Nephron (organoid): ENCODE data around the gene TENM4.

Experiments used
- H3K27ac Mint-ChIP-seq, 3 experiments: 2 replicates each; pipeline ENCODE4 v1.8.0; 2020; ENCODE audit warnings: mixed read lengths in 3 of 3, mild to moderate bottlenecking in 2 of 3, moderate library complexity in 1 of 3
- H3K27me3 Mint-ChIP-seq: 2 replicates; pipeline ENCODE4 v1.8.0; 2021; ENCODE audit warnings: low read depth, mild to moderate bottlenecking, moderate library complexity, mixed read lengths
- H3K36me3 Mint-ChIP-seq: 2 replicates; pipeline ENCODE4 v1.8.0; 2020; ENCODE audit warnings: low read depth, mixed read lengths
- H3K4me1 Mint-ChIP-seq: 2 replicates; pipeline ENCODE4 v1.8.0; 2020; ENCODE audit warnings: mixed read lengths
- H3K4me3 Mint-ChIP-seq, 3 experiments: 2 replicates each; pipeline ENCODE4 v1.8.0; 2020; ENCODE audit warnings: mild to moderate bottlenecking in 3 of 3, mixed read lengths in 3 of 3, moderate library complexity in 2 of 3
- H3K9me3 Mint-ChIP-seq: 2 replicates; pipeline ENCODE4 v1.8.0; 2020; ENCODE audit warnings: mixed read lengths
- TF ChIP-seq, protein P1 (sequence below), 3 experiments: fragments of 200-600 bp; sonication (generic); IDR thresholded peaks; one replicate each; pipeline ENCODE4 v1.5.0; 2021; ENCODE audit warnings: antibody characterized with exemption in 3 of 3; ENCODE audit not compliant: unreplicated experiment in 3 of 3

The TENM4 gene

GRCh38 chr11:78949976-78950690, 490.7 kb downstream of the TENM4 start:
- peaks cover 82% of the 10 kb centered on the region for H3K4me1 Mint-ChIP-seq
- TF ChIP-seq, protein P1, sequence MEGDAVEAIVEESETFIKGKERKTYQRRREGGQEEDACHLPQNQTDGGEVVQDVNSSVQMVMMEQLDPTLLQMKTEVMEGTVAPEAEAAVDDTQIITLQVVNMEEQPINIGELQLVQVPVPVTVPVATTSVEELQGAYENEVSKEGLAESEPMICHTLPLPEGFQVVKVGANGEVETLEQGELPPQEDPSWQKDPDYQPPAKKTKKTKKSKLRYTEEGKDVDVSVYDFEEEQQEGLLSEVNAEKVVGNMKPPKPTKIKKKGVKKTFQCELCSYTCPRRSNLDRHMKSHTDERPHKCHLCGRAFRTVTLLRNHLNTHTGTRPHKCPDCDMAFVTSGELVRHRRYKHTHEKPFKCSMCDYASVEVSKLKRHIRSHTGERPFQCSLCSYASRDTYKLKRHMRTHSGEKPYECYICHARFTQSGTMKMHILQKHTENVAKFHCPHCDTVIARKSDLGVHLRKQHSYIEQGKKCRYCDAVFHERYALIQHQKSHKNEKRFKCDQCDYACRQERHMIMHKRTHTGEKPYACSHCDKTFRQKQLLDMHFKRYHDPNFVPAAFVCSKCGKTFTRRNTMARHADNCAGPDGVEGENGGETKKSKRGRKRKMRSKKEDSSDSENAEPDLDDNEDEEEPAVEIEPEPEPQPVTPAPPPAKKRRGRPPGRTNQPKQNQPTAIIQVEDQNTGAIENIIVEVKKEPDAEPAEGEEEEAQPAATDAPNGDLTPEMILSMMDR (IDR thresholded peaks at IDR 0.05; ENCODE audit: unreplicated experiment in 3 of 3) = no peak
- no peak overlapping the region for H3K4me3 Mint-ChIP-seq
- no peaks in the 10 kb centered on the region for H3K9me3 Mint-ChIP-seq
- H3K27ac Mint-ChIP-seq = peak overlapping the region; percentile 40 to 81 (median 81)
- peaks cover 7% of the 10 kb centered on the region for H3K27me3 Mint-ChIP-seq
- H3K36me3 Mint-ChIP-seq = peaks cover 17% of the 10 kb centered on the region

DNA sequence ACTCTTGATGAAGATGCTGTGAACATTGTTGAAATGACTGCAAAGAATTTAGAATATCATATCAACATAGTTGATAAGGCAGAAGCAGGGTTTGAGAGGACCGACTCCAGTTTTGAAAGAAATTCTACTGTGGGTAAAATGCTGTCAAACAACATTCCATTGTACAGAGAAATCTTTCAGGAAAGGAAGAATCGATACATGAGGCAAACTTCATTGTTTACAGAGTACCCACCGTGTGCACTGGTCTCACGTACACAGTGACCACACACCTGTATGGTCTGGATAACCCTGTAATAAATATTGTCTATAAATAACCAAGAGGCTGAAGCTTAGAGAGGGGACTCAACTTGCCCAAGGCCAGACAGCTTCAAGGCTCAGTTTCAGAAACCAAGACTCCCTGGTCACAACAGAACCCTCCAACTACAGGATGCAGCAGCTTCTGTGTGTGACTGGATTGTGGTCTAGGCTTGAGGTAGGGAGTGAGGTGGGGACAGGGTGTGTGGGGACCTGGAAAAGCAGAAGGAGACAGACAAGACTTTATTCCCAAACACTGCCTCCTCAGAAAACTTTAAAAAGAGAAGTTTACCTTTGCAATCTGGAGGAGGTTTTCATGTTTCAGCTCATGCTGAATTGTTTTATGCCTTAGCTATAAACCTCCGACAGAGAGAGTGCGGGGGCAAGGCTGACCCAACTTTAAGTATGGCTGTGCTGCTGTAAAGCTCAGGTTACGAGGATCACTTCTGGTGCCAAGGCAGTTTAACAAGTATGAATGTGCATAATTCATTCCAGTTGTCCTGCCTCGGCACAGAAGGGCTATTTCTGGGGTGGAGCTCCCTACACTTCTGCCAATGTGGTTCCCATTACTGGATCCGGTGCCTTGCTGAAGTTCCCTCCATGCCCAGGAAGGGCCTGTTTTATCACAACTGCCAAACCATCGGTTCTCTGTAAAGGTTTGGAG, 493.6 kb downstream of the TENM4 start:
- no peaks in the 10 kb centered on the region for H3K9me3 Mint-ChIP-seq
- peak overlapping the region; percentile 61 to 87 (median 77) for H3K27ac Mint-ChIP-seq
- H3K4me3 Mint-ChIP-seq = peak overlapping the region in 1 of 3 experiments; percentile 19
- H3K27me3 Mint-ChIP-seq = peaks cover 5% of the 10 kb centered on the region
- H3K36me3 Mint-ChIP-seq = peaks cover 18% of the 10 kb centered on the region
- TF ChIP-seq, protein P1 (IDR thresholded peaks at IDR 0.05; ENCODE audit: unreplicated experiment in 3 of 3) = no peak
- H3K4me1 Mint-ChIP-seq = peaks cover 83% of the 10 kb centered on the region

GRCh38 chr11:78943841-78944240, 497.0 kb downstream of the TENM4 start:
- Mint-ChIP-seq H3K27ac (peak overlapping the region in 2 of 3 experiments; percentile 50 to 71), H3K4me3 (no peak overlapping the region), H3K4me1 (peaks cover 77% of the 10 kb centered on the region), H3K27me3 (peaks cover 3% of the 10 kb centered on the region), H3K9me3 (no peaks in the 10 kb centered on the region), H3K36me3 (peaks cover 22% of the 10 kb centered on the region)
- TF ChIP-seq, protein P1 (IDR thresholded peaks at IDR 0.05; ENCODE audit: unreplicated experiment in 3 of 3) = no peak

DNA sequence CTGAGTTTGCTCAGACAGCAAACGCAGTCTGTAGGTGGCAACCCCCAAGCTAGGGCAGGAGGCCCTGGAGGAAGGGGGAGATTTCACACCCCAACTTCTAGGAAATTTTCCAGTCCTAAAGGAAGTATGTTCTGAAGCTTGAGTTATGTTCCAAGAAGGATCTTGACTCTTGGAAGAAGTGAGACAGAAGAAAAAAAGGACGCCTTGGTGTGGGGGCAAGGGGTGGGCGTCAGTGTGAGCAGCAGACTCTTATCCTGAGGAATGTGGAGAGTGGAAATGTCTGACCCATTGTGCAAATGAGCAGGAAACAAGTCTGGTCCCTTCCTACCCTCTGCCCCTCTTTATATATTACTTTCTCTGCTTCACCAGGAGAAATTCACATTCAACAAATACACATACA, 497.7 kb downstream of the TENM4 start:
- peak overlapping the region; percentile 50 to 71 (median 56) for H3K27ac Mint-ChIP-seq
- peaks cover 75% of the 10 kb centered on the region for H3K4me1 Mint-ChIP-seq
- H3K4me3 Mint-ChIP-seq = no peak overlapping the region
- peaks cover 3% of the 10 kb centered on the region for H3K27me3 Mint-ChIP-seq
- peaks cover 24% of the 10 kb centered on the region for H3K36me3 Mint-ChIP-seq
- H3K9me3 Mint-ChIP-seq = no peaks in the 10 kb centered on the region
- TF ChIP-seq, protein P1 (IDR thresholded peaks at IDR 0.05; ENCODE audit: unreplicated experiment in 3 of 3) = no peak

DNA sequence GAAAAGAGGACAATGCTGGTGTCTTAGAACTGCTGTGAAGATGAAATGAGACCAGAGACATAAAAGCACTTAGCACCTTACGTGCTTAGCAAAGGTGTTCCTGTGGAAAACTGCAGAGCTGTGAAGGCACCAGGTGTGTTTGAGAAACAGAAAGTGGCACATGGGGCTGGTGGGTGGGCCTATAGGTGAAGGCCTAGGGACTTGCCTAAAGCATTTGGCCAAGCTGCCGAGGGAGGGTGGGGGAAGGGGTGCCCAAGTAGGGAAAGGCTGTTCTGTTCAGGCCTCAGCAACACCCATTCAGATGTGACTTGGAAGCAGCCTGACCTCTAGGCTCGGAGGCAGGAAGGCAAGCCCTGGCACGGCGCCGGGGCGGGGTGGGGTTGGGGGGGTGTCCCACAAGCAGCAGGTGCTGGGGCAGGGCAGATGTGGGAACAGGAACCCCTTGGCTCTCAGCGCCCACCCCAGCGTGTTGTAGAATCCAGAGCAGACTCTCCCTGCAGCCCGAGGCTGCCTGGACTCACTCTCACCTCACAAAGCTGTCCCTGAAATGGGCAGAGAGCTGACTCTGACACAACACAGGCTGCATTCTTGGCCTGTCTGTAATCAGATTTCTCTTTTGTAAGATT, 499.5 kb downstream of the TENM4 start:
- Mint-ChIP-seq H3K27ac (peak overlapping the region; percentile 47 to 90 (median 65)), H3K4me1 (peaks cover 62% of the 10 kb centered on the region), H3K27me3 (peaks cover 3% of the 10 kb centered on the region), H3K4me3 (no peak overlapping the region), H3K9me3 (no peaks in the 10 kb centered on the region), H3K36me3 (peaks cover 25% of the 10 kb centered on the region)
- TF ChIP-seq, protein P1 (IDR thresholded peaks at IDR 0.05; ENCODE audit: unreplicated experiment in 3 of 3) = no peak
